Chondrocyte (in vitro differentiated cells): Measurements from ENCODE around the gene RGMA. TPM values are rescaled to one million over a fixed set of nuclear protein-coding genes. Genes with fewer than 3 reads are reported as not detected.
"Not testable (repeated sequence)": the region's sequence is repeated elsewhere in the genome, so short reads cannot be mapped to it uniquely, and the experiment has no call there.

Source experiments
- DNase-seq: peaks from one replicate; pipeline ENCODE4 v3.0.0; 2021; ENCODE audit warnings: mixed read lengths, low spot score
- H3K27ac Mint-ChIP-seq: one replicate; pipeline ENCODE4 v1.8.0; 2021; ENCODE audit warnings: mild to moderate bottlenecking, moderate library complexity, mixed read lengths; ENCODE audit not compliant: unreplicated experiment
- H3K27me3 Mint-ChIP-seq: 2 replicates; pipeline ENCODE4 v1.8.0; 2021; ENCODE audit warnings: low read depth, mixed read lengths
- H3K36me3 Mint-ChIP-seq: 2 replicates; pipeline ENCODE4 v1.8.0; 2021; ENCODE audit warnings: low read depth, mixed read lengths
- H3K4me1 Mint-ChIP-seq: 2 replicates; pipeline ENCODE4 v1.8.0; 2021; ENCODE audit warnings: low read depth, mild to moderate bottlenecking, mixed read lengths
- H3K4me3 Mint-ChIP-seq: one replicate; pipeline ENCODE4 v1.8.0; 2021; ENCODE audit warnings: mild to moderate bottlenecking, moderate library complexity, mixed read lengths; ENCODE audit not compliant: unreplicated experiment
- H3K9me3 Mint-ChIP-seq: 2 replicates; pipeline ENCODE4 v1.8.0; 2021; ENCODE audit warnings: low read depth, mixed read lengths
- CTCF ChIP-seq: fragments of 200-600 bp; sonication (generic); IDR thresholded peaks from 2 replicates; pipeline ENCODE4 v1.5.0; 2021; ENCODE audit warnings: antibody characterized with exemption, mild to moderate bottlenecking, moderate library complexity
- total RNA-seq: library from RNA; stranded (reverse); gene quantifications from 3 replicates; pipeline ENCODE4 v1.2.1, GENCODE V29; 2021

Gene RGMA
- total RNA-seq, 1 donor from 2014 or later: 13.0 TPM

GRCh38 chr15:93040288-93041158, 48.5 kb downstream of the RGMA start:
- no peak overlapping the region for H3K4me3 Mint-ChIP-seq
- H3K9me3 Mint-ChIP-seq: peaks cover 4% of the 10 kb centered on the region
- DNase-seq: no peak
- no peaks in the 10 kb centered on the region for H3K27me3 Mint-ChIP-seq
- no peak for TF ChIP-seq CTCF
- peaks cover 14% of the 10 kb centered on the region for H3K4me1 Mint-ChIP-seq
- peaks cover 15% of the 10 kb centered on the region for H3K36me3 Mint-ChIP-seq
- no peak overlapping the region for H3K27ac Mint-ChIP-seq

- DNase-seq, H3K27me3 Mint-ChIP-seq, H3K27ac Mint-ChIP-seq, H3K4me3 Mint-ChIP-seq, H3K9me3 Mint-ChIP-seq: not testable (repeated sequence)
- peaks cover 14% of the 10 kb centered on the region for H3K4me1 Mint-ChIP-seq
- peaks cover 12% of the 10 kb centered on the region for H3K36me3 Mint-ChIP-seq
Observed at GRCh38 chr15:93039562-93040287, 49.3 kb downstream of the RGMA start.

GRCh38 chr15:93037820-93038705, 50.9 kb downstream of the RGMA start:
- Mint-ChIP-seq H3K4me3 (no peak overlapping the region), H3K9me3 (peaks cover 4% of the 10 kb centered on the region), H3K36me3 (peaks cover 4% of the 10 kb centered on the region), H3K4me1 (peaks cover 14% of the 10 kb centered on the region), H3K27me3 (no peaks in the 10 kb centered on the region), H3K27ac (peak overlapping the region; percentile 13)
- TF ChIP-seq CTCF: peak; percentile 9
- no peak for DNase-seq

- Mint-ChIP-seq H3K36me3 (no peaks in the 10 kb centered on the region), H3K4me1 (peaks cover 14% of the 10 kb centered on the region), H3K27me3 (no peaks in the 10 kb centered on the region), H3K4me3 (no peak overlapping the region), H3K9me3 (peaks cover 4% of the 10 kb centered on the region), H3K27ac (peak overlapping the region; percentile 13)
- DNase-seq: peak; percentile 68
- TF ChIP-seq CTCF: peak; percentile 71
Observed at GRCh38 chr15:93036951-93037819, 51.8 kb downstream of the RGMA start.
